GM23338 (cell line): ENCODE results near the gene KRT83. TPM values are rescaled to one million over a fixed set of nuclear protein-coding genes. Genes with fewer than 3 reads are reported as not detected.

Experiments used
- ATAC-seq: fragments of 200-7000 bp; cut with Tn5 transposase; 3 replicates; pipeline ENCODE4 v1.9.1; 2020
- DNase-seq: peaks from one replicate; pipeline ENCODE4 v3.0.0-alpha.2; 2015; ENCODE audit warnings: low spot score
- H2AFZ ChIP-seq: fragments of 200-600 bp; sonication (generic); 2 replicates; pipeline ENCODE4 v1.8.0; 2016; ENCODE audit warnings: antibody characterized with exemption, mild to moderate bottlenecking, moderate library complexity
- H3F3A ChIP-seq: fragments of 200-600 bp; sonication (generic); replicated peaks from 2 replicates; pipeline ENCODE4 v1.8.0; 2017; ENCODE audit warnings: antibody characterized with exemption, mixed run types, low read depth
- H3K27ac ChIP-seq: fragments of 200-600 bp; sonication (generic); 2 replicates; pipeline ENCODE4 v1.6.1; 2016; ENCODE audit warnings: low read depth
- H3K27me3 ChIP-seq: fragments of 200-600 bp; sonication (generic); 2 replicates; pipeline ENCODE4 v1.8.0; 2016; ENCODE audit warnings: mild to moderate bottlenecking, mixed run types, moderate library complexity; ENCODE audit not compliant: insufficient read depth
- H3K36me3 ChIP-seq: fragments of 200-600 bp; sonication (generic); 2 replicates; pipeline ENCODE4 v1.8.0; 2016; ENCODE audit warnings: mild to moderate bottlenecking; ENCODE audit not compliant: insufficient read depth
- H3K4me1 ChIP-seq: fragments of 200-600 bp; sonication (generic); 2 replicates; pipeline ENCODE4 v1.8.0; 2016; ENCODE audit warnings: mild to moderate bottlenecking, moderate library complexity; ENCODE audit not compliant: insufficient read depth
- H3K4me2 ChIP-seq: fragments of 200-600 bp; sonication (generic); 2 replicates; pipeline ENCODE4 v1.7.1; 2017; ENCODE audit warnings: mixed run types
- H3K4me3 ChIP-seq: fragments of 200-600 bp; sonication (generic); 2 replicates; pipeline ENCODE4 v1.6.1; 2016; ENCODE audit warnings: mixed run types
- H3K79me2 ChIP-seq: fragments of 200-600 bp; sonication (generic); replicated peaks from 2 replicates; pipeline ENCODE4 v1.8.0; 2017; ENCODE audit warnings: mild to moderate bottlenecking; ENCODE audit not compliant: insufficient read depth
- H3K9me2 ChIP-seq: fragments of 200-600 bp; sonication (generic); 2 replicates; pipeline ENCODE4 v1.8.0; 2017; ENCODE audit not compliant: insufficient read depth
- H4K20me1 ChIP-seq: fragments of 200-600 bp; sonication (generic); replicated peaks from 2 replicates; pipeline ENCODE4 v1.8.0; 2017; ENCODE audit warnings: mild to moderate bottlenecking; ENCODE audit not compliant: insufficient read depth
- H3K27ac Mint-ChIP-seq: 2 replicates; pipeline ENCODE4 v1.8.0; 2020; ENCODE audit warnings: inconsistent platforms, mild to moderate bottlenecking, moderate library complexity, mixed read lengths
- H3K27me3 Mint-ChIP-seq: 3 replicates; pipeline ENCODE4 v1.8.0; 2022; ENCODE audit warnings: low read depth, mild to moderate bottlenecking, moderate library complexity, mixed read lengths, inconsistent platforms; ENCODE audit not compliant: insufficient read depth, poor library complexity
- H3K36me3 Mint-ChIP-seq: 3 replicates; pipeline ENCODE4 v1.8.0; 2021; ENCODE audit warnings: low read depth, mild to moderate bottlenecking, inconsistent platforms, moderate library complexity, mixed read lengths
- H3K4me1 Mint-ChIP-seq: 3 replicates; pipeline ENCODE4 v1.8.0; 2020; ENCODE audit warnings: mild to moderate bottlenecking, inconsistent platforms, mixed read lengths
- H3K4me3 Mint-ChIP-seq: 3 replicates; pipeline ENCODE4 v1.8.0; 2021; ENCODE audit warnings: moderate library complexity, mild to moderate bottlenecking, inconsistent platforms, mixed read lengths
- H3K9me3 Mint-ChIP-seq: 3 replicates; pipeline ENCODE4 v1.8.0; 2020; ENCODE audit warnings: moderate library complexity, mild to moderate bottlenecking, inconsistent platforms, mixed read lengths
- CREB1 ChIP-seq: fragments of 250-450 bp; sonication (Bioruptor Pico); IDR thresholded peaks from 2 replicates; pipeline ENCODE4 v1.5.0; 2020; ENCODE audit warnings: low read depth, mild to moderate bottlenecking, moderate library complexity
- CTCF ChIP-seq, 2 experiments: fragments of 200-600 bp in 1 of 2; sonication (generic) in 1 of 2; conservative IDR thresholded peaks; 2 replicates each; pipeline versions ENCODE4 v1.5.1 to v1.6.1; 2016 to 2017; ENCODE audit warnings: antibody characterized with exemption in 2 of 2, low read depth in 2 of 2, mild to moderate bottlenecking in 2 of 2, moderate library complexity in 1 of 2
- ETS1 ChIP-seq: IDR thresholded peaks from 2 replicates; pipeline ENCODE4 v1.6.1; 2016; ENCODE audit warnings: antibody characterized with exemption
- REST ChIP-seq: IDR thresholded peaks from one replicate; pipeline ENCODE4 v1.6.1; 2018; ENCODE audit warnings: antibody characterized with exemption; ENCODE audit not compliant: unreplicated experiment
- STAT1 ChIP-seq: IDR thresholded peaks from one replicate; pipeline ENCODE4 v1.6.1; 2016; ENCODE audit warnings: antibody characterized with exemption; ENCODE audit not compliant: unreplicated experiment
- ZNF114 ChIP-seq: fragments of 250-450 bp; sonication (Bioruptor Pico); IDR thresholded peaks from 2 replicates; pipeline ENCODE4 v1.5.0; 2020; ENCODE audit warnings: mild to moderate bottlenecking, moderate library complexity
- ZNF331 ChIP-seq: fragments of 250-450 bp; sonication (Bioruptor Pico); IDR thresholded peaks from 2 replicates; pipeline ENCODE4 v1.5.0; 2020; ENCODE audit warnings: low read depth, mild to moderate bottlenecking, moderate library complexity
- ZNF462 ChIP-seq: fragments of 250-450 bp; sonication (Bioruptor Pico); IDR thresholded peaks from 2 replicates; pipeline ENCODE4 v1.5.0; 2020; ENCODE audit warnings: mild to moderate bottlenecking, moderate library complexity
- polyA plus RNA-seq: library from polyadenylated mRNA; unstranded; fragments of >200 nt; fragmentation: Nextera tagmentation; extraction: Ambion mirVana; gene quantifications from 2 replicates; pipeline ENCODE4 v1.2.1, GENCODE V29; 2016
- total RNA-seq: library from RNA; depleted of rRNA; stranded (reverse); fragments of >200 nt; shearing (Covaris generic); gene quantifications from 2 replicates; pipeline ENCODE4 v1.2.3, GENCODE V29; 2014

The KRT83 gene
- total and polyA plus RNA-seq, 2 experiments from 2014 or later = not detected

GRCh38 chr12:52324153-52324444 is 2.9 kb upstream of the KRT83 start:
- Histone ChIP-seq H3K4me2 (no peak overlapping the region), H3K27ac (no peak overlapping the region), H3K79me2 (no peaks in the 10 kb centered on the region), H3F3A (no peaks in the 10 kb centered on the region), H3K4me1 (no peaks in the 10 kb centered on the region), H2AFZ (no peak overlapping the region), H3K27me3 (no peaks in the 10 kb centered on the region), H3K9me2 (no peaks in the 10 kb centered on the region), H3K4me3 (no peak overlapping the region), H3K36me3 (no peaks in the 10 kb centered on the region), H4K20me1 (no peaks in the 10 kb centered on the region)
- no peaks in the 10 kb centered on the region for H3K9me3 Mint-ChIP-seq
- H3K4me3 Mint-ChIP-seq = no peak overlapping the region
- ATAC-seq (no peak), DNase-seq (no peak)
- peaks cover 7% of the 10 kb centered on the region; the same call in 2 of the 3 replicates for H3K4me1 Mint-ChIP-seq
- TF ChIP-seq ETS1 (no peak), ZNF462 (no peak), CTCF (conservative IDR thresholded peaks at IDR 0.05; ENCODE audit: low read depth in 2 of 2) (no peak), ZNF114 (CRISPR knock-in tag) (no peak), REST (no peak), CREB1 (no peak), STAT1 (no peak), ZNF331 (CRISPR knock-in tag) (no peak)
- no peaks in the 10 kb centered on the region for H3K36me3 Mint-ChIP-seq
- no peak overlapping the region for H3K27ac Mint-ChIP-seq
- peaks cover 11% of the 10 kb centered on the region for H3K27me3 Mint-ChIP-seq
